Lower leg skin (tissue), 4 donors: ENCODE data around the gene TBX1. TPM values are rescaled to one million over a fixed set of nuclear protein-coding genes. Genes with fewer than 3 reads are reported as not detected.

Experiments used
- DNase-seq, 2 donors: peaks; one replicate each; pipeline ENCODE4 v3.0.0-alpha.2; 2019; ENCODE audit warnings: low spot score in 2 of 2
- H3K4me3 ChIP-seq: fragments of 200-600 bp; sonication (generic); 2 replicates; pipeline ENCODE4 v1.5.1; 2017; ENCODE audit warnings: mild to moderate bottlenecking, low read depth; ENCODE audit not compliant: poor library complexity, severe bottlenecking
- CTCF ChIP-seq, 3 donors: fragments of 450-650 bp; IDR thresholded peaks; one replicate each; pipeline ENCODE4 v1.5.1; 2016; ENCODE audit warnings: antibody characterized with exemption in 3 of 3, mild to moderate bottlenecking in 3 of 3, moderate library complexity in 2 of 3
- POLR2A ChIP-seq, 2 donors: fragments of 450-650 bp; IDR thresholded peaks; one replicate each; pipeline ENCODE4 v1.6.1; 2016 to 2017; ENCODE audit warnings: antibody characterized with exemption in 2 of 2, mild to moderate bottlenecking in 1 of 2, moderate library complexity in 1 of 2
- WGBS, 2 donors: methylation state at CpG; one replicate each; pipeline ENCODE4 v1.1.5; 2018; 5-methylcytosine and 5-hydroxymethylcytosine counted together
- intact Hi-C: fragments of 100-400 bp; cut with DNase I; formaldehyde crosslinking; loops from one replicate; pipeline ENCODE4 v1.15.0; 2023; ENCODE audit warnings: low total_unique reads
- total RNA-seq, 4 donors: library from RNA; depleted of rRNA; stranded (reverse); fragments of >200 nt; gene quantifications; one replicate each; pipeline ENCODE4 v1.1.0, GENCODE V29; 2016

Gene TBX1
- total RNA-seq, 4 donors from 2014 or later: 1.5 to 14.1 (median 4.9) TPM

GRCh38 chr22:19811211-19811621 is 50.6 kb downstream of the TBX1 start:
- no peak overlapping the region for H3K4me3 ChIP-seq
- 65 to 75% methylated on average over 12 of the region's 12 CpGs for WGBS, 2 donors
- TF ChIP-seq POLR2A (IDR thresholded peaks at IDR 0.05): no peak
- no peak for TF ChIP-seq CTCF (IDR thresholded peaks at IDR 0.05)
- DNase-seq: peak in 1 of 2 donors; percentile 68
- intact Hi-C loops: no loop called here

DNA sequence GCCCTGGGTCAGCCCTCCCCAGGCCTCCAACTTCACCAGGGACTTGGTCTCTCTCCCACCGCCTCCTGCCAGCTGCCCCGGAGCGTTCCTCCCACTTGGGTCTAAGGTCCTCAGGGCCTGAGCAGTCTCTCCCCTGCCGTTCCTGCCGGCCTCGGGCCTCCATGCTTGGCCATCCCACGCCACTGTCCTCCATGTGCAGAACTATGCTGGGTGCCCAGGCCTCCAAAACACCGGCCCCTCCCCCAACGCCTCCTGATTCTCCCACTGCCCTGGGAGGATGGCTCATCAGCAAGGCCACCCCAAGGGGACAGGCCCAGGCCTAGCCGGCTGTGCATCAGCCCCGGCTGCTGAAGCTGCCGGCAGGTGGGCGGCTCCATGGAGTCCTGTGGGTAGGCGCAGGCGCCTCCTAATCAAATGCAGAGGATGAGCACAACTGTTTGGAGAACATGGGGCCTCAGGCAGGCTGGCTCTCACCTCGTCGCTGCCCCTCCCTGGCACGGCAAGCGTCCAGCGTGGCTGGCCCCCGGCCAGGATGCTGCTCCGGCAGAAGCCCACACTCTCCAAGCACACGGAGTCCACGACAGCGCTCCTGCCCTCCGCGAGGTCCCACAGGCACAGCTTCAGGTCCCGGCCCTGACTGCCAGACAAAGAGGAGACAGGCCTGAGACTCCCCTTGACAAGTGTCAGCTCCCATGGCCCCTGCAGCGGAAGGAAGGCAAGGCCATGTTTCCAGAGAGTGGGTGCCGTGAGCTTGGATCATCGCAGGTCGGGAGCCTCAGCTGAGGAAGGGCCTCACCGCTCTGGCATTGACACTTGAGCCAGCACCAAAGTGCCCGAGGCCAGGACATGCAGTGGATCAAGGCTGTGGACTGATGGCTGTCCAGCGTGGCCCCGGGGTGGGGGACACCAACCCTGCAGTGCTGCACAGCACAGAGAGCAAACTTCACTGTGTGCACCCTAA is 51.5 kb downstream of the TBX1 start:
- peak; percentile 11 to 80 for DNase-seq
- TF ChIP-seq POLR2A (IDR thresholded peaks at IDR 0.05): no peak
- no peak for TF ChIP-seq CTCF (IDR thresholded peaks at IDR 0.05)

GRCh38 chr22:19812910-19813309 is 52.3 kb downstream of the TBX1 start:
- 95 to 97% methylated on average over 11 of the region's 11 CpGs for WGBS, 2 donors

More for the DNA sequence above, 51.5 kb downstream of the TBX1 start:
- no peak overlapping the region for H3K4me3 ChIP-seq
- WGBS, 2 donors: 60 to 75% methylated on average over 27 to 29 of the region's 36 CpGs
- intact Hi-C loops: no loop called here

GRCh38 chr22:19814428-19814827 is 53.9 kb downstream of the TBX1 start:
- no peak for TF ChIP-seq CTCF (IDR thresholded peaks at IDR 0.05)
- TF ChIP-seq POLR2A (IDR thresholded peaks at IDR 0.05): no peak
- 93 to 94% methylated on average over 5 of the region's 5 CpGs for WGBS, 2 donors
- peak in 1 of 2 donors; percentile 78 for DNase-seq
- H3K4me3 ChIP-seq: no peak overlapping the region
- intact Hi-C loops: no loop called here

More at GRCh38 chr22:19812910-19813309, 52.3 kb downstream of the TBX1 start:
- DNase-seq: peak in 1 of 2 donors; percentile 26
- no peak for TF ChIP-seq CTCF (IDR thresholded peaks at IDR 0.05)
- no peak for TF ChIP-seq POLR2A (IDR thresholded peaks at IDR 0.05)
- H3K4me3 ChIP-seq: no peak overlapping the region
- intact Hi-C loops: no loop called here

DNA sequence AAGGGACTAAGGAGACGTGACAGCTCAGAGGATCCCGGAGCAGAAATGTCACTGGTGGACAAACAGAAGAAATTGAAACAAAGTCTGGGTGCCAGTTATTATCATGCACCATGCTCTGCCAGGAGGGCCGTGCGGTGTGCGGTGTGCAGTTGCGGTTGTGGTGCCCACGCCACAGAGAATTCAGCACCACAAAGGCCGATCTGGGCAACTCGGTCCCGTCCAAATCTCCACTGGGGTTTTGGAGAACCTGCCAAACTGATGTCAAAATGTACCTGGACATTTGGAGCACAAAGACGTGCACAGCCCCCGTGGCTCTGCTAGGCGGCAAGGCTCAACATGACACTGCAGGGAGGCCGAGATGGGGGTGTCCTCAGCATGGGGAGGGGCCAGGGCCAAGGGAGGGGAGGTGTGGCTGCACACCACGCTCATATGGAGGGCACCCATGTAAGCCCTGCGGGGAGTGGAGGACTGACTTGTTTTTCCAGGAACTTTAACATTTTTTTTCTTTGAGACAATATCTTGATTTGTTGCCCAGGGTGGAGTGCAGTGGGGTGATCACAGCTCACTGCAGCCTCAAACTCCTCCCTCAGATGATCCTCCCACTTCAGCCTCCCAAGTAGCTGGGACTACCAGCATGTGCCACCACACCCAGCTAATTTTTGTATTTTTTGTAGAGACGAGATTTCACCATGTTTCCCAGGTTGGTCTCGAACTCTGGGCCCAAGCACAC is 54.7 kb downstream of the TBX1 start:
- peak in 1 of 2 donors; percentile 72 for DNase-seq
- intact Hi-C loops: no loop called here
- 60 to 67% methylated on average over 17 to 18 of the region's 18 CpGs for WGBS, 2 donors
- H3K4me3 ChIP-seq: no peak overlapping the region
- no peak for TF ChIP-seq POLR2A (IDR thresholded peaks at IDR 0.05)
- TF ChIP-seq CTCF (IDR thresholded peaks at IDR 0.05): no peak
